Measurements from ENCODE around the gene CPM. TPM values are rescaled to one million over a fixed set of nuclear protein-coding genes. Genes with fewer than 3 reads are reported as not detected.
"Not testable (repeated sequence)": the region's sequence is repeated elsewhere in the genome, so short reads cannot be mapped to it uniquely, and the experiment has no call there.

CPM gene
- total RNA-seq, 2 donors from 2014 or later: 8.4 to 17.7 TPM

- peak overlapping the region; percentile 30 for H3K27ac Mint-ChIP-seq
- H3K36me3 Mint-ChIP-seq (ENCODE audit: insufficient read depth in 2 of 2): peaks cover 10 to 68% of the 10 kb centered on the region in 2 donors
- H3K4me1 Mint-ChIP-seq (ENCODE audit: low read depth): peaks cover 68% of the 10 kb centered on the region
- no peak for DNase-seq
- ATAC-seq (replicated peaks in 1 of 2): peak in 1 of 2 donors; percentile 11
- H3K9me3 Mint-ChIP-seq: no peaks in the 10 kb centered on the region
- no peaks in the 10 kb centered on the region for H3K27me3 Mint-ChIP-seq (ENCODE audit: low read depth)
- H3K4me3 Mint-ChIP-seq: peak overlapping the region; percentile 4 to 17
Measured at GRCh38 chr12:68814490-68815231, 118.3 kb downstream of the CPM start.

DNA sequence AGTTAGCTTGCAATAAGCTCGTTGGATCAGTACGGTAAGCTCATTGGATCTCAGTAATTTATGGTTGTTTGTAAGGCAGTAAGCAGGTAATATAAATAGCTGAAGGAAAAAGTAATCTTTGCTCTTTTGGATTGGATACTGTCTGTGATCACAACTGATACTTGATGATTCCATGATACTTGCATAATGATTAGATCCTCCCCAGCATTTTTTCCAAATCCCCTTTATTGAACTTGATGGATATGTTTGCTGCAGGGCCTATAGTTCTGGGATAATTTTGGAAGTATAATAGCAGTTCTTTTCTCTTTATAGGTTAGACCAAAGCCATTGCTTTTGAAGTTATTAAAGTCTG, 119.8 kb downstream of the CPM start:
- H3K9me3 Mint-ChIP-seq: no peaks in the 10 kb centered on the region
- peak overlapping the region; percentile 80 for H3K27ac Mint-ChIP-seq
- peaks cover 15 to 67% of the 10 kb centered on the region in 2 donors for H3K36me3 Mint-ChIP-seq (ENCODE audit: insufficient read depth in 2 of 2)
- H3K4me3 Mint-ChIP-seq: peak overlapping the region; percentile 31 to 41
- DNase-seq (no peak), ATAC-seq (replicated peaks in 1 of 2) (no peak)
- peaks cover 57% of the 10 kb centered on the region for H3K4me1 Mint-ChIP-seq (ENCODE audit: low read depth)
- H3K27me3 Mint-ChIP-seq (ENCODE audit: low read depth): no peaks in the 10 kb centered on the region

- peaks cover 57% of the 10 kb centered on the region for H3K4me1 Mint-ChIP-seq (ENCODE audit: low read depth)
- no peak for ATAC-seq (replicated peaks in 1 of 2)
- H3K9me3 Mint-ChIP-seq: no peaks in the 10 kb centered on the region
- DNase-seq: no peak
- H3K27ac Mint-ChIP-seq: peak overlapping the region; percentile 80
- peak overlapping the region; percentile 41 to 50 for H3K4me3 Mint-ChIP-seq
- peaks cover 15 to 68% of the 10 kb centered on the region in 2 donors for H3K36me3 Mint-ChIP-seq (ENCODE audit: insufficient read depth in 2 of 2)
- H3K27me3 Mint-ChIP-seq (ENCODE audit: low read depth): no peaks in the 10 kb centered on the region
Measured at GRCh38 chr12:68812553-68813241, 120.3 kb downstream of the CPM start.

- not testable (repeated sequence) for ATAC-seq (replicated peaks in 1 of 2); DNase-seq; H3K27ac Mint-ChIP-seq; H3K9me3 Mint-ChIP-seq; H3K27me3 Mint-ChIP-seq (ENCODE audit: low read depth)
- H3K4me3 Mint-ChIP-seq: peak overlapping the region; percentile 79 to 84
- H3K36me3 Mint-ChIP-seq (ENCODE audit: insufficient read depth in 2 of 2): peaks cover 15 to 61% of the 10 kb centered on the region in 2 donors
- H3K4me1 Mint-ChIP-seq (ENCODE audit: low read depth): peaks cover 65% of the 10 kb centered on the region
Measured at GRCh38 chr12:68811573-68811972, 121.4 kb downstream of the CPM start.

GRCh38 chr12:68810027-68810389, 123.0 kb downstream of the CPM start:
- not testable (repeated sequence) for H3K9me3 Mint-ChIP-seq; ATAC-seq (replicated peaks in 1 of 2); DNase-seq; H3K27me3 Mint-ChIP-seq (ENCODE audit: low read depth)
- peak overlapping the region; percentile 98 for H3K27ac Mint-ChIP-seq
- peaks cover 51% of the 10 kb centered on the region for H3K4me1 Mint-ChIP-seq (ENCODE audit: low read depth)
- peak overlapping the region; percentile 93 to 96 for H3K4me3 Mint-ChIP-seq
- peaks cover 13 to 50% of the 10 kb centered on the region in 2 donors for H3K36me3 Mint-ChIP-seq (ENCODE audit: insufficient read depth in 2 of 2)

GRCh38 chr12:68809190-68810026, 123.6 kb downstream of the CPM start:
- H3K36me3 Mint-ChIP-seq (ENCODE audit: insufficient read depth in 2 of 2): peaks cover 11 to 44% of the 10 kb centered on the region in 2 donors
- ATAC-seq (replicated peaks in 1 of 2) (no peak), DNase-seq (no peak)
- peak overlapping the region; percentile 98 for H3K27ac Mint-ChIP-seq
- peaks cover 45% of the 10 kb centered on the region for H3K4me1 Mint-ChIP-seq (ENCODE audit: low read depth)
- peak overlapping the region; percentile 93 to 96 for H3K4me3 Mint-ChIP-seq
- no peaks in the 10 kb centered on the region for H3K27me3 Mint-ChIP-seq (ENCODE audit: low read depth)
- H3K9me3 Mint-ChIP-seq: no peaks in the 10 kb centered on the region

- ATAC-seq (replicated peaks in 1 of 2) (peak; percentile 68 to 74), DNase-seq (peak; percentile 87 to 89)
- Mint-ChIP-seq H3K27me3 (ENCODE audit: low read depth) (no peaks in the 10 kb centered on the region), H3K27ac (peak overlapping the region; percentile 98), H3K36me3 (ENCODE audit: insufficient read depth in 2 of 2) (peaks cover 11 to 39% of the 10 kb centered on the region in 2 donors), H3K4me1 (ENCODE audit: low read depth) (peaks cover 40% of the 10 kb centered on the region), H3K4me3 (peak overlapping the region; percentile 93 to 96), H3K9me3 (no peaks in the 10 kb centered on the region)
Measured at GRCh38 chr12:68808388-68809189, 124.4 kb downstream of the CPM start.

- ATAC-seq (replicated peaks in 1 of 2) (peak; percentile 84 to 87), DNase-seq (peak; percentile 98 to 99)
- Mint-ChIP-seq H3K4me3 (peak within 1 kb of the TSS; percentile 93 to 96), H3K9me3 (no peaks in the 10 kb centered on the region), H3K36me3 (ENCODE audit: insufficient read depth in 2 of 2) (peaks cover 7 to 34% of the 10 kb centered on the region in 2 donors), H3K27me3 (ENCODE audit: low read depth) (no peaks in the 10 kb centered on the region), H3K27ac (peak within 1 kb of the TSS; percentile 98), H3K4me1 (ENCODE audit: low read depth) (peaks cover 33% of the 10 kb centered on the region)
Measured at GRCh38 chr12:68807576-68808387, 125.2 kb downstream of the CPM start, which contains the start of gene MDM2. Gene MDM2 (plus strand): TSS chr12:68808177. CDS start chr12:68808478, 301 bp downstream.

DNA sequence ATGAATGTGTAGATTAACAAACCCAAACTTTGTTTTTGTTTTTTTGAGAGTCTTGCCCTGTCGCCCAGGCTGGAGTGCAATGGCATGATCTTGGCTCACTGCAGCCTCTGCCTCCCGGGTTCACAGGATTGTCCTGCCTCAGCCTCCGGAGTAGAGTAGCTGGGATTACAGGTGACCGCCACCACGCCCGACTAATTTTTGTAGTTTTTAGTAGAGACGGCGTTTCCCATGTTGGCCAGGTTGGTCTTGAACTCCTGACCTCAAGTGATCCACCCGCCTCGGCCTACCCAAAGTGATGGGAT, 125.7 kb downstream of the CPM start:
- peaks cover 7 to 28% of the 10 kb centered on the region in 2 donors for H3K36me3 Mint-ChIP-seq (ENCODE audit: insufficient read depth in 2 of 2)
- not testable (repeated sequence) for DNase-seq; ATAC-seq (replicated peaks in 1 of 2); H3K9me3 Mint-ChIP-seq; H3K27me3 Mint-ChIP-seq (ENCODE audit: low read depth)
- peaks cover 28% of the 10 kb centered on the region for H3K4me1 Mint-ChIP-seq (ENCODE audit: low read depth)
- peak overlapping the region; percentile 97 for H3K27ac Mint-ChIP-seq
- H3K4me3 Mint-ChIP-seq: peak overlapping the region; percentile 93 to 96

DNA sequence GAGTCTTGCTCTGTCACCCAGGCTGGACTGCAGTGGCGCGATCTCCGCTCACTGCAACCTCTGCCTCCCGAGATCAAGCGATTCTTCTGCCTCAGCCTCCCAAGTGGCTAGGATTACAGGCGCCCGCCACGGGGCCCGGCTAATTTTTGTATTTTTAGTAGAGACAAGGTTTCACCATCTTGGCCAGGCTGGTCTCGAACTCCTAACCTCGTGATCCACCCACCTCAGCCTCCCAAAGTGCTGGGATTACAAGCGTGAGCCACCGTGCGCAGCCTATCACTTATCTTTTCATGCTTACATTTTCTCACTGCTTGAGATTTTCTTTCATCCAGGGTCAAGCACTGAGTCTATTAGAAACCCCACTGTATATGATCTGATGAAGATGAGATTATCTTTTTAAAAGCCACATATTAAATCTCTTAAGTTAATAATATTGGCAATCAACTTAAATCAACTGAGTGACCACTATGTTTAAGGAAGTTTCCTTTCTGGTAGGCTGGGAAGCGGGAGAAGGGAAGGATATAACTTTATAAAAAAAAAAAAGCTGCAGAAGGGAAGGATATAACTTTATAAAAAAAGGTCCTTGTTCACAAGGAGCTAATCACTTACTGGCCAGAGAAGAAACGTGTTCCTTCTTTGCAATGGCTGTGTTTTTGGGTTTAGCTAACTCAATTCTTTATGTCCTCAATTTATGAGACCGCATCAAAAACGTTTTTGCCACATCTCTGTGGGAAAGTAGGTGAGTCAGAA, 126.3 kb downstream of the CPM start:
- DNase-seq (no peak), ATAC-seq (replicated peaks in 1 of 2) (no peak)
- H3K4me1 Mint-ChIP-seq (ENCODE audit: low read depth): peaks cover 24% of the 10 kb centered on the region
- H3K9me3 Mint-ChIP-seq: no peaks in the 10 kb centered on the region
- no peaks in the 10 kb centered on the region for H3K27me3 Mint-ChIP-seq (ENCODE audit: low read depth)
- peak overlapping the region; percentile 93 to 96 for H3K4me3 Mint-ChIP-seq
- H3K36me3 Mint-ChIP-seq (ENCODE audit: insufficient read depth in 2 of 2): peaks cover 7 to 25% of the 10 kb centered on the region in 2 donors
- H3K27ac Mint-ChIP-seq: peak overlapping the region; percentile 95

- H3K4me1 Mint-ChIP-seq (ENCODE audit: low read depth): peaks cover 14% of the 10 kb centered on the region
- no peak for DNase-seq
- no peak overlapping the region for H3K27ac Mint-ChIP-seq
- H3K27me3 Mint-ChIP-seq (ENCODE audit: low read depth): no peaks in the 10 kb centered on the region
- H3K36me3 Mint-ChIP-seq (ENCODE audit: insufficient read depth in 2 of 2): peaks cover 5 to 16% of the 10 kb centered on the region in 2 donors
- H3K9me3 Mint-ChIP-seq: no peaks in the 10 kb centered on the region
- ATAC-seq (replicated peaks in 1 of 2): no peak
- H3K4me3 Mint-ChIP-seq: no peak overlapping the region
Measured at GRCh38 chr12:68805592-68806120, 127.3 kb downstream of the CPM start.
